K562 (cell line): Measurements from ENCODE around the gene CDCA5. TPM values are rescaled to one million over a fixed set of nuclear protein-coding genes. Genes with fewer than 3 reads are reported as not detected.
A peak's percentile ranks its signal among the peaks of the same experiment; 100 is the strongest.

ENCODE experiments used
- ATAC-seq: fragments of 200-7000 bp; cut with Tn5 transposase; 3 replicates; pipeline ENCODE4 v1.9.1; 2020; ENCODE audit warnings: moderate library complexity
- BruUV-seq: library from RNA; stranded (reverse); fragments of 400-500 nt; replicated peaks from 2 replicates; lab custom pipeline; 2021; lab: Mats Ljungman, UMichigan
- CTCF ChIA-PET: fragments of 300-600 bp; formaldehyde crosslinking; extraction: SDS; loops from one replicate; lab custom pipeline; 2021; ENCODE audit warnings: low intra/inter-chr PET ratio; lab: Yijun Ruan, JAX
- POLR2A ChIA-PET: fragments of 300-600, 350-650 bp; sonication (Branson Sonifier 250); formaldehyde crosslinking; extraction: SDS; loops from one replicate; lab custom pipeline; 2021; ENCODE audit warnings: antibody characterized with exemption, inconsistent platforms; lab: Yijun Ruan, JAX
- DNase-seq, 4 experiments: peaks; one replicate each; pipeline versions ENCODE4 v3.0.0 to v3.0.0-alpha.2; 2011 to 2018; ENCODE audit warnings: low spot score in 3 of 4, mixed read lengths in 3 of 4; ENCODE audit errors: extremely low read depth in 1 of 4
- FAIRE-seq: peaks from 2 replicates; lab custom pipeline; 2011; peaks lifted over from hg19 to GRCh38; lab: Jason Lieb, UNC
- H2AFZ ChIP-seq: 2 replicates; pipeline ENCODE4 v1.6.0; 2011; ENCODE audit warnings: low read depth, low read length, control low read depth, inconsistent platforms
- H3K27ac ChIP-seq: fragments of 200-600 bp; 3 replicates; pipeline ENCODE4 v1.8.0; 2011; ENCODE audit warnings: low read depth, mild to moderate bottlenecking, control low read depth, inconsistent platforms, low read length, moderate library complexity, mixed read lengths; ENCODE audit errors: extremely low read depth
- H3K27me3 ChIP-seq, 2 experiments: fragments of 300-600 bp in 1 of 2; 2 replicates in 1 of 2; 3 replicates in 1 of 2; pipeline versions ENCODE4 v1.6.0 to v1.8.0; 2011; ENCODE audit warnings: inconsistent platforms in 2 of 2, low read length in 2 of 2, mild to moderate bottlenecking in 1 of 2, mixed read lengths in 1 of 2, moderate library complexity in 1 of 2; ENCODE audit not compliant: control insufficient read depth in 2 of 2, insufficient read depth in 2 of 2
- H3K36me3 ChIP-seq: fragments of 300-600 bp; 3 replicates; pipeline ENCODE4 v1.8.0; 2011; ENCODE audit warnings: mild to moderate bottlenecking, low read length, inconsistent platforms; ENCODE audit not compliant: control insufficient read depth, insufficient read depth
- H3K4me1 ChIP-seq, 2 experiments: fragments of 200-600 bp in 1 of 2; replicated peaks in 1 of 2; 2 replicates in 1 of 2; 3 replicates in 1 of 2; pipeline versions ENCODE4 v1.5.1 to v1.8.0; 2011; ENCODE audit warnings: inconsistent platforms in 2 of 2, low read length in 2 of 2, mild to moderate bottlenecking in 1 of 2, mixed read lengths in 1 of 2, moderate library complexity in 1 of 2; ENCODE audit not compliant: control insufficient read depth in 2 of 2, insufficient read depth in 2 of 2
- H3K4me2 ChIP-seq: 2 replicates; pipeline ENCODE4 v1.6.1; 2011; ENCODE audit warnings: low read length, control low read depth, inconsistent platforms, mixed read lengths; ENCODE audit not compliant: insufficient read depth
- H3K4me3 ChIP-seq: fragments of 200-600 bp; sonication (generic), shearing (Covaris generic); 2 replicates; pipeline ENCODE4 v1.5.1; 2016; ENCODE audit warnings: control low read depth, inconsistent platforms
- H3K79me2 ChIP-seq: fragments of 200-600 bp; 3 replicates; pipeline ENCODE4 v1.8.0; 2011; ENCODE audit warnings: low read length, inconsistent platforms; ENCODE audit not compliant: control insufficient read depth, insufficient read depth
- H3K9ac ChIP-seq, 2 experiments: 2 replicates each; pipeline versions ENCODE4 v1.6.0 to v1.6.1; 2011; ENCODE audit warnings: low read depth in 2 of 2, low read length in 2 of 2, control low read depth in 1 of 2, inconsistent platforms in 1 of 2, mild to moderate bottlenecking in 1 of 2, mixed read lengths in 1 of 2; ENCODE audit not compliant: insufficient read depth in 1 of 2
- H3K9me1 ChIP-seq: one replicate; pipeline ENCODE4 v1.6.0; 2011; ENCODE audit warnings: inconsistent platforms, mild to moderate bottlenecking, low read length, moderate library complexity; ENCODE audit not compliant: control insufficient read depth, insufficient read depth
- H3K9me3 ChIP-seq: replicated peaks from 2 replicates; pipeline ENCODE4 v1.5.1; 2011; ENCODE audit warnings: low read depth, low read length, inconsistent platforms; ENCODE audit not compliant: control insufficient read depth, insufficient read depth
- H4K20me1 ChIP-seq: replicated peaks from 2 replicates; pipeline ENCODE4 v1.6.1; 2011; ENCODE audit warnings: low read length, inconsistent platforms, mixed read lengths; ENCODE audit not compliant: control insufficient read depth, insufficient read depth
- HMG20B ChIP-seq: fragments of 250-450 bp; sonication (Bioruptor Pico); IDR thresholded peaks from 2 replicates; pipeline ENCODE4 v1.5.0; 2021; ENCODE audit warnings: mild to moderate bottlenecking
- POLR2H ChIP-seq: IDR thresholded peaks from 2 replicates; pipeline ENCODE4 v1.6.1; 2016; ENCODE audit warnings: missing genetic modification characterization, low read depth, mild to moderate bottlenecking, control low read depth, missing compliant biosample characterization, moderate library complexity
- SP1 ChIP-seq: sonication (generic); formaldehyde crosslinking; IDR thresholded peaks from 2 replicates; pipeline ENCODE4 v1.8.1; 2022; ENCODE audit warnings: mild to moderate bottlenecking, missing genetic modification reagents
- STAT5A ChIP-seq: IDR thresholded peaks from 2 replicates; pipeline ENCODE4 v1.6.1; 2012; ENCODE audit warnings: low read length, inconsistent platforms, borderline replicate concordance
- ZFP1 ChIP-seq: fragments of 450-650 bp; formaldehyde crosslinking; IDR thresholded peaks from 2 replicates; pipeline ENCODE4 v1.4.0; 2020; ENCODE audit warnings: mild to moderate bottlenecking, mixed read lengths
- ZNF23 ChIP-seq: fragments of 250-450 bp; sonication (Bioruptor Pico); IDR thresholded peaks from 2 replicates; pipeline ENCODE4 v1.4.0; 2020; ENCODE audit warnings: mild to moderate bottlenecking
- WGBS: fragments of 100-300 bp; shearing (Covaris generic); methylation state at CpG from one replicate; pipeline ENCODE4 v1.1.6; 2016; ENCODE audit warnings: low coverage, mixed read lengths; ENCODE audit not compliant: insufficient coverage; ENCODE audit errors: missing lambda C conversion rate; 5-methylcytosine and 5-hydroxymethylcytosine counted together
- in situ Hi-C: fragments of 300-500 bp; cut with MboI; formaldehyde crosslinking; loops from 4 replicates; pipeline ENCODE4 v1.15.0; 2018; ENCODE audit warnings: inconsistent platforms, mixed read lengths
- intact Hi-C: fragments of 100-400 bp; cut with micrococcal nuclease; formaldehyde crosslinking; loops from 2 replicates; pipeline ENCODE4 v1.14.2; 2022
- polyA plus RNA-seq, 8 experiments: library from polyadenylated mRNA; depleted of rRNA in 4 of 8; stranded (reverse) in 5 of 8; unstranded in 3 of 8; fragments of >200 nt; fragmentation: Nextera tagmentation in 2 of 8; fragmentation: Illumina TruSeq in 1 of 8; extraction: Ambion mirVana in 2 of 8; extraction: Trizol in 1 of 8; gene quantifications; 2 replicates each; pipeline versions ENCODE4 v1.2.1 to v1.2.3, GENCODE V29; 2011 to 2014; ENCODE audit warnings: inconsistent platforms in 1 of 8, missing spikeins in 1 of 8
- total RNA-seq, 7 experiments: library from RNA; depleted of rRNA in 6 of 7; stranded (reverse); fragments of >200 nt in 6 of 7; fragmentation: Illumina TruSeq in 2 of 7; extraction: Trizol in 2 of 7; gene quantifications; 2 replicates each; pipeline versions ENCODE4 v1.2.1 to v1.2.3, GENCODE V29; 2011 to 2021; ENCODE audit warnings: low replicate concordance in 1 of 7
- TF ChIP-seq, protein P1 (sequence below), 2 experiments: IDR thresholded peaks; 2 replicates each; pipeline ENCODE4 v1.6.1; 2011; ENCODE audit warnings: borderline replicate concordance in 1 of 2, control low read depth in 1 of 2, low read depth in 1 of 2, low read length in 1 of 2, mild to moderate bottlenecking in 1 of 2, mixed read lengths in 1 of 2, moderate library complexity in 1 of 2; ENCODE audit not compliant: insufficient read depth in 1 of 2, insufficient read length in 1 of 2, poor library complexity in 1 of 2, severe bottlenecking in 1 of 2; ENCODE audit errors: extremely low read depth in 1 of 2

The CDCA5 gene
- total and polyA plus RNA-seq, 9 of the 15 experiments (the other 6 are each of a cell fraction or from before 2014, with no cell fraction given): 18.9 to 94.3 (median 64.6) TPM

DNA sequence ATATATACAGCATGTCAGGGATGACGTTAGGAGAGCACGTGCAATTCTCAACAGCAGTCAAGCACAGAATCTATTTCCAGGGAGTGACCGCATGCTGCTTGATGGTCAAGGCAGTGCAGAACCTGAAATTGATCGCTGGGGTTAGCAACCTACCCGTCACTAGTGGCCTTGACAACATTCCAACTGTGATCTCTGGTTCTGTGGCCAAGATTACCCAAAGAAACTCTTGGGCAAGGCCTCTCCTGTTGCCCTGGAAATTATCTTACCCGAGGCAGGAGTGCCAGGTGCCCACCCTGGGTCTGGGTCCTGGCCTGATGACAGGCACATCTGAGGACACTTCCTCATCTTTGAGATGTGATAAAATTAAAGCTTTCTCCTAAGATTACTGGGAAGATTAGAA, 30.0 kb upstream of the CDCA5 start:
- no peaks in the 10 kb centered on the region for H3K27me3 ChIP-seq
- TF ChIP-seq SP1: peak; percentile 34; the same call in 1 of the 2 replicates
- no peak for TF ChIP-seq POLR2H
- no peak for TF ChIP-seq ZNF23 (CRISPR knock-in tag)
- TF ChIP-seq, protein P1, sequence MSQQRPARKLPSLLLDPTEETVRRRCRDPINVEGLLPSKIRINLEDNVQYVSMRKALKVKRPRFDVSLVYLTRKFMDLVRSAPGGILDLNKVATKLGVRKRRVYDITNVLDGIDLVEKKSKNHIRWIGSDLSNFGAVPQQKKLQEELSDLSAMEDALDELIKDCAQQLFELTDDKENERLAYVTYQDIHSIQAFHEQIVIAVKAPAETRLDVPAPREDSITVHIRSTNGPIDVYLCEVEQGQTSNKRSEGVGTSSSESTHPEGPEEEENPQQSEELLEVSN (IDR thresholded peaks at IDR 0.05; ENCODE audit: borderline replicate concordance in 1 of 2, extremely low read depth in 1 of 2, insufficient read depth in 1 of 2, insufficient read length in 1 of 2, low read depth in 1 of 2, low read length in 1 of 2, poor library complexity in 1 of 2, severe bottlenecking in 1 of 2): peak in 1 of 2 experiments; percentile 22
- TF ChIP-seq STAT5A: no peak
- TF ChIP-seq ZFP1: no peak
- TF ChIP-seq HMG20B: no peak
- H3K9ac ChIP-seq: peak overlapping the region in 1 of 2 experiments; percentile 32; a peak in 2 of 4 replicates
- peaks cover 31 to 70% of the 10 kb centered on the region in 2 experiments for H3K4me1 ChIP-seq
- no peak overlapping the region for H3K4me3 ChIP-seq
- WGBS: 58% methylated on average over 6 of the region's 6 CpGs
- no peak overlapping the region; the same call in 2 of the 3 replicates for H3K27ac ChIP-seq
- intact Hi-C loops (loop anchor here (5.0 to 10.0 kb wide), 3 partner anchors 201 to 267 kb away; partner anchors contain the start of gene CDC42EP2), in situ Hi-C loops (no loop called here)
- H4K20me1 ChIP-seq: no peaks in the 10 kb centered on the region
- no peak overlapping the region for H2AFZ ChIP-seq
- DNase-seq (no peak), FAIRE-seq (peak; percentile 35), ATAC-seq (no peak)
- H3K79me2 ChIP-seq: peaks cover 26% of the 10 kb centered on the region
- peaks cover 41% of the 10 kb centered on the region for H3K36me3 ChIP-seq
- no peak overlapping the region for H3K4me2 ChIP-seq
- BruUV-seq: TSS peak; percentile 44
- POLR2A ChIA-PET: interaction anchor here (0.6 to 7.2 kb wide), 9 partner anchors 17 to 385 kb away, joined by 3 to 92 read pairs (median 4); partner anchors contain the start of genes CDC42EP2, MALAT1, SPDYC and SYVN1
- CTCF ChIA-PET: interaction anchor here (2.5 kb wide), 1 partner anchor 67 kb away, joined by 19 read pairs; the partner anchor contains the start of gene CAPN1
- no peaks in the 10 kb centered on the region for H3K9me3 ChIP-seq
- H3K9me1 ChIP-seq: no peaks in the 10 kb centered on the region
